Choroid plexus epithelial cell (primary cell): Measurements from ENCODE around the gene KCNA1.

Source experiments
- DNase-seq: peaks from one replicate; pipeline ENCODE4 v3.0.0-alpha.2; 2010; ENCODE audit warnings: low read depth
- H3K4me3 ChIP-seq: 2 replicates; pipeline ENCODE4 v1.5.1; 2011; ENCODE audit warnings: low read depth, mild to moderate bottlenecking, control low read depth, low read length, moderate library complexity
- CTCF ChIP-seq: conservative IDR thresholded peaks from 2 replicates; pipeline ENCODE4 v1.5.1; 2011; ENCODE audit warnings: low read depth, mild to moderate bottlenecking, control low read depth, inconsistent platforms, low read length, moderate library complexity

The KCNA1 gene

GRCh38 chr12:4951083-4951482 lies 41.4 kb downstream of the KCNA1 start:
- no peak for DNase-seq
- no peak overlapping the region for H3K4me3 ChIP-seq
- no peak for TF ChIP-seq CTCF

GRCh38 chr12:4951601-4952000 lies 41.9 kb downstream of the KCNA1 start:
- H3K4me3 ChIP-seq = no peak overlapping the region
- no peak for TF ChIP-seq CTCF
- no peak for DNase-seq

GRCh38 chr12:4954621-4955354 lies 45.1 kb downstream of the KCNA1 start:
- TF ChIP-seq CTCF = no peak
- DNase-seq = no peak
- H3K4me3 ChIP-seq = no peak overlapping the region

GRCh38 chr12:4956054-4956453 lies 46.3 kb downstream of the KCNA1 start:
- TF ChIP-seq CTCF = no peak
- no peak overlapping the region for H3K4me3 ChIP-seq
- peak; percentile 7 for DNase-seq

GRCh38 chr12:4956968-4957367 lies 47.3 kb downstream of the KCNA1 start:
- TF ChIP-seq CTCF = no peak
- DNase-seq = no peak
- H3K4me3 ChIP-seq = no peak overlapping the region

GRCh38 chr12:4957761-4958160 lies 48.1 kb downstream of the KCNA1 start:
- no peak for DNase-seq
- no peak for TF ChIP-seq CTCF
- no peak overlapping the region for H3K4me3 ChIP-seq

GRCh38 chr12:4958697-4959375 lies 49.1 kb downstream of the KCNA1 start:
- H3K4me3 ChIP-seq = no peak overlapping the region
- no peak for DNase-seq
- TF ChIP-seq CTCF = no peak
